Measurements from ENCODE around the gene SDS.
A peak's percentile ranks its signal among the peaks of the same experiment; 100 is the strongest.

SDS gene

GRCh38 chr12:113408756-113409298 lies 5.1 kb upstream of the SDS start:
- H2BK5ac ChIP-seq (ENCODE audit: low read length), result no peak overlapping the region
- H3K4me1 ChIP-seq (ENCODE audit: control insufficient read depth in 2 of 2, insufficient read depth in 1 of 2, low read depth in 1 of 2, low read length in 2 of 2), result no peaks in the 10 kb centered on the region
- H3K4ac ChIP-seq (ENCODE audit: low read length), result no peak overlapping the region
- H3K23ac ChIP-seq (ENCODE audit: low read depth, low read length, poor library complexity), result no peak overlapping the region
- H2AK5ac ChIP-seq (ENCODE audit: low read depth, low read length), result peak overlapping the region; percentile 52
- no peak overlapping the region for H3K27ac ChIP-seq (replicated peaks; ENCODE audit: low read length)
- H2BK120ac ChIP-seq (ENCODE audit: low read depth, low read length), result no peak overlapping the region
- H3K9me3 ChIP-seq (replicated peaks in 1 of 2; ENCODE audit: control insufficient read depth in 2 of 2, insufficient read depth in 1 of 2, low read depth in 1 of 2, low read length in 2 of 2), result no peaks in the 10 kb centered on the region
- H3K4me3 ChIP-seq (ENCODE audit: low read length in 2 of 2), result no peak overlapping the region
- H4K8ac ChIP-seq (ENCODE audit: low read depth, low read length), result no peak overlapping the region
- no peaks in the 10 kb centered on the region for H3K79me1 ChIP-seq (ENCODE audit: low read depth, low read length)
- no peak overlapping the region for H3K14ac ChIP-seq (ENCODE audit: low read length)
- no peak overlapping the region for H4K91ac ChIP-seq (ENCODE audit: low read depth, low read length, poor library complexity)
- H3K18ac ChIP-seq (ENCODE audit: low read length), result no peak overlapping the region
- H3K9ac ChIP-seq (ENCODE audit: low read depth, low read length, poor library complexity), result no peak overlapping the region
- no peak for DNase-seq (ENCODE audit: low spot score)
- no peaks in the 10 kb centered on the region for H3K36me3 ChIP-seq (replicated peaks in 1 of 2; ENCODE audit: control insufficient read depth in 2 of 2, insufficient read depth in 2 of 2, low read length in 2 of 2)
- H2AFZ ChIP-seq (ENCODE audit: low read length), result no peak overlapping the region
- peaks cover 0 to 17% (median 0%) of the 10 kb centered on the region in 3 experiments for H3K27me3 ChIP-seq (ENCODE audit: control insufficient read depth in 3 of 3, insufficient read depth in 3 of 3, low read depth in 1 of 3, low read length in 3 of 3)
- no peak overlapping the region for H2BK15ac ChIP-seq (ENCODE audit: low read length)
- H2BK12ac ChIP-seq (ENCODE audit: low read length), result no peak overlapping the region
- H3K4me2 ChIP-seq (ENCODE audit: insufficient read depth, low read length, poor library complexity, severe bottlenecking), result no peak overlapping the region
- WGBS, 2 donors (ENCODE audit: extremely low coverage in 2 of 2, insufficient read length in 2 of 2, insufficient replicate concordance in 1 of 2), result no CpG with 5 or more reads among the region's 11 CpGs

GRCh38 chr12:113407931-113408600 lies 4.4 kb upstream of the SDS start:
- H3K4me2 ChIP-seq (ENCODE audit: insufficient read depth, low read length, poor library complexity, severe bottlenecking), result no peak overlapping the region
- H4K8ac ChIP-seq (ENCODE audit: low read depth, low read length), result no peak overlapping the region
- no peak overlapping the region for H3K4me3 ChIP-seq (ENCODE audit: low read length in 2 of 2)
- no peak overlapping the region for H2BK12ac ChIP-seq (ENCODE audit: low read length)
- H2BK120ac ChIP-seq (ENCODE audit: low read depth, low read length), result no peak overlapping the region
- no peak overlapping the region for H3K27ac ChIP-seq (replicated peaks; ENCODE audit: low read length)
- peaks cover 0 to 17% (median 0%) of the 10 kb centered on the region in 3 experiments for H3K27me3 ChIP-seq (ENCODE audit: control insufficient read depth in 3 of 3, insufficient read depth in 3 of 3, low read depth in 1 of 3, low read length in 3 of 3)
- H4K91ac ChIP-seq (ENCODE audit: low read depth, low read length, poor library complexity), result no peak overlapping the region
- H3K4ac ChIP-seq (ENCODE audit: low read length), result no peak overlapping the region
- H2AK5ac ChIP-seq (ENCODE audit: low read depth, low read length), result no peak overlapping the region
- no peak overlapping the region for H3K14ac ChIP-seq (ENCODE audit: low read length)
- H2BK5ac ChIP-seq (ENCODE audit: low read length), result no peak overlapping the region
- H2BK15ac ChIP-seq (ENCODE audit: low read length), result no peak overlapping the region
- no peaks in the 10 kb centered on the region for H3K4me1 ChIP-seq (ENCODE audit: control insufficient read depth in 2 of 2, insufficient read depth in 1 of 2, low read depth in 1 of 2, low read length in 2 of 2)
- no peaks in the 10 kb centered on the region for H3K9me3 ChIP-seq (replicated peaks in 1 of 2; ENCODE audit: control insufficient read depth in 2 of 2, insufficient read depth in 1 of 2, low read depth in 1 of 2, low read length in 2 of 2)
- no peaks in the 10 kb centered on the region for H3K36me3 ChIP-seq (replicated peaks in 1 of 2; ENCODE audit: control insufficient read depth in 2 of 2, insufficient read depth in 2 of 2, low read length in 2 of 2)
- DNase-seq (ENCODE audit: low spot score), result no peak
- no peak overlapping the region for H3K18ac ChIP-seq (ENCODE audit: low read length)
- no peak overlapping the region for H3K9ac ChIP-seq (ENCODE audit: low read depth, low read length, poor library complexity)
- no peak overlapping the region for H3K23ac ChIP-seq (ENCODE audit: low read depth, low read length, poor library complexity)
- no peak overlapping the region for H2AFZ ChIP-seq (ENCODE audit: low read length)
- WGBS, 2 donors (ENCODE audit: extremely low coverage in 2 of 2, insufficient read length in 2 of 2, insufficient replicate concordance in 1 of 2), result no CpG with 5 or more reads among the region's 6 CpGs
- H3K79me1 ChIP-seq (ENCODE audit: low read depth, low read length), result no peaks in the 10 kb centered on the region

GRCh38 chr12:113405694-113406093 lies 2.0 kb upstream of the SDS start:
- H3K18ac ChIP-seq (ENCODE audit: low read length), result no peak overlapping the region
- H3K4ac ChIP-seq (ENCODE audit: low read length), result no peak overlapping the region
- no peak overlapping the region for H2BK120ac ChIP-seq (ENCODE audit: low read depth, low read length)
- no CpG with 5 or more reads among the region's 3 CpGs for WGBS, 2 donors (ENCODE audit: extremely low coverage in 2 of 2, insufficient read length in 2 of 2, insufficient replicate concordance in 1 of 2)
- no peaks in the 10 kb centered on the region for H3K79me1 ChIP-seq (ENCODE audit: low read depth, low read length)
- H2BK5ac ChIP-seq (ENCODE audit: low read length), result no peak overlapping the region
- H4K91ac ChIP-seq (ENCODE audit: low read depth, low read length, poor library complexity), result no peak overlapping the region
- no peak overlapping the region for H2BK15ac ChIP-seq (ENCODE audit: low read length)
- H3K4me1 ChIP-seq (ENCODE audit: control insufficient read depth in 2 of 2, insufficient read depth in 1 of 2, low read depth in 1 of 2, low read length in 2 of 2), result peaks cover 0 to 4% of the 10 kb centered on the region in 2 donors
- H3K4me3 ChIP-seq (ENCODE audit: low read length in 2 of 2), result no peak overlapping the region
- no peaks in the 10 kb centered on the region for H3K9me3 ChIP-seq (replicated peaks in 1 of 2; ENCODE audit: control insufficient read depth in 2 of 2, insufficient read depth in 1 of 2, low read depth in 1 of 2, low read length in 2 of 2)
- H4K8ac ChIP-seq (ENCODE audit: low read depth, low read length), result no peak overlapping the region
- H2AK5ac ChIP-seq (ENCODE audit: low read depth, low read length), result no peak overlapping the region
- no peak overlapping the region for H3K4me2 ChIP-seq (ENCODE audit: insufficient read depth, low read length, poor library complexity, severe bottlenecking)
- no peaks in the 10 kb centered on the region for H3K36me3 ChIP-seq (replicated peaks in 1 of 2; ENCODE audit: control insufficient read depth in 2 of 2, insufficient read depth in 2 of 2, low read length in 2 of 2)
- no peak overlapping the region for H2BK12ac ChIP-seq (ENCODE audit: low read length)
- no peak overlapping the region for H3K27ac ChIP-seq (replicated peaks; ENCODE audit: low read length)
- no peak for DNase-seq (ENCODE audit: low spot score)
- no peak overlapping the region for H3K14ac ChIP-seq (ENCODE audit: low read length)
- no peak overlapping the region for H3K23ac ChIP-seq (ENCODE audit: low read depth, low read length, poor library complexity)
- H2AFZ ChIP-seq (ENCODE audit: low read length), result no peak overlapping the region
- H3K9ac ChIP-seq (ENCODE audit: low read depth, low read length, poor library complexity), result no peak overlapping the region
- peaks cover 0 to 17% (median 0%) of the 10 kb centered on the region in 3 experiments for H3K27me3 ChIP-seq (ENCODE audit: control insufficient read depth in 3 of 3, insufficient read depth in 3 of 3, low read depth in 1 of 3, low read length in 3 of 3)

- Histone ChIP-seq H3K36me3 (replicated peaks in 1 of 2; ENCODE audit: control insufficient read depth in 2 of 2, insufficient read depth in 2 of 2, low read length in 2 of 2) (no peaks in the 10 kb centered on the region), H3K4me2 (ENCODE audit: insufficient read depth, low read length, poor library complexity, severe bottlenecking) (no peak overlapping the region), H2BK120ac (ENCODE audit: low read depth, low read length) (no peak overlapping the region), H3K14ac (ENCODE audit: low read length) (no peak overlapping the region), H3K18ac (ENCODE audit: low read length) (no peak overlapping the region), H3K27ac (replicated peaks; ENCODE audit: low read length) (no peak overlapping the region), H3K9ac (ENCODE audit: low read depth, low read length, poor library complexity) (no peak overlapping the region), H2BK5ac (ENCODE audit: low read length) (no peak overlapping the region), H4K8ac (ENCODE audit: low read depth, low read length) (no peak overlapping the region), H2AFZ (ENCODE audit: low read length) (no peak overlapping the region), H2AK5ac (ENCODE audit: low read depth, low read length) (no peak overlapping the region), H3K79me1 (ENCODE audit: low read depth, low read length) (no peaks in the 10 kb centered on the region), H3K23ac (ENCODE audit: low read depth, low read length, poor library complexity) (no peak overlapping the region), H3K4me1 (ENCODE audit: control insufficient read depth in 2 of 2, insufficient read depth in 1 of 2, low read depth in 1 of 2, low read length in 2 of 2) (peaks cover 0 to 4% of the 10 kb centered on the region in 2 donors), H4K91ac (ENCODE audit: low read depth, low read length, poor library complexity) (no peak overlapping the region), H3K4me3 (ENCODE audit: low read length in 2 of 2) (no peak overlapping the region), H2BK12ac (ENCODE audit: low read length) (no peak overlapping the region), H3K9me3 (replicated peaks in 1 of 2; ENCODE audit: control insufficient read depth in 2 of 2, insufficient read depth in 1 of 2, low read depth in 1 of 2, low read length in 2 of 2) (no peaks in the 10 kb centered on the region), H3K4ac (ENCODE audit: low read length) (no peak overlapping the region), H3K27me3 (ENCODE audit: control insufficient read depth in 3 of 3, insufficient read depth in 3 of 3, low read depth in 1 of 3, low read length in 3 of 3) (peaks cover 0 to 12% (median 0%) of the 10 kb centered on the region in 3 experiments), H2BK15ac (ENCODE audit: low read length) (no peak overlapping the region)
- no CpG with 5 or more reads among the region's 23 CpGs for WGBS, 2 donors (ENCODE audit: extremely low coverage in 2 of 2, insufficient read length in 2 of 2, insufficient replicate concordance in 1 of 2)
- no peak for DNase-seq (ENCODE audit: low spot score)
Observed at GRCh38 chr12:113402586-113403260, 964 bp downstream of the SDS start.
